Activated effector memory CD4-positive, alpha-beta T cell treated with anti-CD3 and anti-CD28 coated beads, Interleukin-2, amount 50 U/mL, for 16 hours (primary cell): ENCODE data around the gene FAM167B.
A peak's percentile ranks its signal among the peaks of the same experiment; 100 is the strongest.
"Not testable (repeated sequence)": the region's sequence is repeated elsewhere in the genome, so short reads cannot be mapped to it uniquely, and the experiment has no call there.

ENCODE experiments used
- DNase-seq: peaks from one replicate; pipeline ENCODE4 v3.0.0-alpha.2; 2020

Gene FAM167B

DNA sequence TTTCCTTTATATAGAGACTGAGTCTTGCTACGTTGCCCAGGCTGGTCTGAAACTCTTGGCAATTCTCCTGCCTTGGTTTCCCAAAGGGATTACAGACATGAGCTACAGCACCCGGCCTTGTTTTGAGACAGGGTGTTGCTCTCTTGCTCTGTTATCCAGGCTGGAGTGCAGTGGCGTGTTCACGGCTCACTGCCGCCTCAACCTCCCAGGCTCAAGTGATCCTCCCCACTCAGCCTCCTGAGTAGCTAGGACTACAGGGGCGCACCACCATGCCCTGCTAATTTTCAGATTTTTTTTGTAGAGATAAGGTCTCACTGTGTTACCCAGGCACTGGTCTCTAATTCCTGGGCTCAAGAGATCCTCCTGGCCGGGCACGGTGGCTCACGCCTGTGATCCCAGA is 18.8 kb downstream of the FAM167B start:
- no peak for DNase-seq

DNA sequence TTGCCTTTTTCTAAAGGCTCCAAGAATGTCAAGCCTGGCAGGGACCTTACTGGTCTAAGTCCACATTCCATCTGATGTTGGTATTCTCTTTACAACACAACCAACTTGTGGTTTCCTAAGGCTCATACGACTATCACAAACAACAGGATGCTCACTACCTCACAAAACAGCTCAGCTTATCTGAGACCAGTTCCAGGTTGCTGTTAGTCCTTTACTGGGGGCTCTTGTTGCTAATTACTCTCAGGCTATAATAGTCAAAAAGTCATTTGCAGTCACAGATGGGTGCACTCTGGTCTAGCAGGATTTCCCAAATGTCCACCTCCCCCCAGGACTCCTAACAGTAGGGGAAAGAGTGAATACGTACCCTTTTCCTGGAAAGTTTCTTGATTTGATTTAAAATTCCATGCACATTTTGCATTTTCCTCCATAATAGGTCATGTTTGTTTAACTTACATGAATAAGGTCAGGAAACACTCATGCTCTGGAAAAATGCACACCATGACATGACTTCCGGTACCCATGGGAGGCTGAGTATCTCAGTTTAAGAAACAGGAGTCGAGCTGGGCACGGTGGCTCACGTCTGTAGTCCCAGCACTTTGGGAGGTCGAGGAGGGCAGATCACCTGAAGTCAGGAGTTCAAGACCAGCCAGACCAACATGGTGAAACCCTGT is 20.0 kb downstream of the FAM167B start:
- DNase-seq, result no peak

- DNase-seq, result no peak
These were observed 22.7 kb downstream of the FAM167B start for GRCh38 chr1:32269744-32270143.

- DNase-seq, result peak; percentile 69
These were observed 25.8 kb downstream of the FAM167B start for GRCh38 chr1:32272557-32273390.

DNA sequence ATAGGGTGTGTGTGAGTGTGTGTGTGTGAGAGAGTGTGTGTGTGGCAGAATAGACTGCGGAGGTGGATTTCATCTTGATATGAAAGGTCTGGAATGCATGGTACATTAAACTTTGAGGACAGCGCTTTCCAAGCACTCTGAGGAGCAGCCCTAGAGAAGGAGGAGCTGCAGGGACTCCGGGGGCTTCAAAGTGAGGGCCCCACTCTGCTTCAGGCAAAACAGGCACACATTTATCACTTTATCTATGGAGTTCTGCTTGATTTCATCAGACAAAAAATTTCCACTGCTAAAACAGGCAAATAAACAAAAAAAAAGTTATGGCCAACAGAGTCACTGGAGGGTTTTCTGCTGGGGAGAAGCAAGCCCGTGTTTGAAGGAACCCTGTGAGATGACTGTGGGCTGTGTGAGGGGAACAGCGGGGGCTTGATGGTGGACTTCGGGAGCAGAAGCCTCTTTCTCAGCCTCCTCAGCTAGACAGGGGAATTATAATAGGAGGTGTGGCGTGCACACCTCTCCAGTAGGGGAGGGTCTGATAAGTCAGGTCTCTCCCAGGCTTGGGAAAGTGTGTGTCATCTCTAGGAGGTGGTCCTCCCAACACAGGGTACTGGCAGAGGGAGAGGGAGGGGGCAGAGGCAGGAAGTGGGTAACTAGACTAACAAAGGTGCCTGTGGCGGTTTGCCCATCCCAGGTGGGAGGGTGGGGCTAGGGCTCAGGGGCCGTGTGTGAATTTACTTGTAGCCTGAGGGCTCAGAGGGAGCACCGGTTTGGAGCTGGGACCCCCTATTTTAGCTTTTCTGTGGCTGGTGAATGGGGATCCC is 26.6 kb downstream of the FAM167B start:
- DNase-seq, result peak; percentile 93

GRCh38 chr1:32274646-32275340 is 27.8 kb downstream of the FAM167B start:
- no peak for DNase-seq

- DNase-seq, result no peak
These were observed 28.4 kb downstream of the FAM167B start for GRCh38 chr1:32275424-32275823.

DNA sequence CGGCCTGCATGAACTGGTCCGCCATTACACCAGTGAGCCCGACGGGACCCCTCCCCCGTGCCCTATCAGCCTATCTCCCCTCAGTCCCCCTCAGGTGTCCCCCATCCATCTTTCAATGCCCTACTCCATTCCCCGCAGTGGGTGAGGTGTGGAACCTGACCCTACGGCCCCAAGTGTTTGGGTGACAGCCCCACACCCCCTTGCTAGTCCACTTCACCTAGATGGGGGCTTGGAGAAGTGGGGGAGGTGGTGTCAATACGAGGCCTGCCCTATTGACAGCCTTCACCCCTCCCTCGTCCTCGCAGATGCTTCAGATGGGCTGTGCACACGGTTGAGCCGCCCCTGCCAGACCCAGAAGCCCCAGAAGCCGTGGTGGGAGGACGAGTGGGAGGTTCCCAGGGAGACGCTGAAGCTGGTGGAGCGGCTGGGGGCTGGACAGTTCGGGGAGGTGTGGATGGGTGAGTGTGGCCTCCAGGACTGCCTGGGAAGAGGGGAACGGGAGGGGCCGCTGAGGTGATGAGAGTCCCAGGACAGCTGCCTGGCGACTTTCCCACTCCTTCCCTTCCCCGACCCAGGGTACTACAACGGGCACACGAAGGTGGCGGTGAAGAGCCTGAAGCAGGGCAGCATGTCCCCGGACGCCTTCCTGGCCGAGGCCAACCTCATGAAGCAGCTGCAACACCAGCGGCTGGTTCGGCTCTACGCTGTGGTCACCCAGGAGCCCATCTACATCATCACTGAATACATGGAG is 29.2 kb downstream of the FAM167B start:
- no peak for DNase-seq

GRCh38 chr1:32284777-32285176 is 37.8 kb downstream of the FAM167B start:
- DNase-seq, result not testable (repeated sequence)

- no peak for DNase-seq
These were observed 38.6 kb downstream of the FAM167B start for GRCh38 chr1:32285658-32286057.

GRCh38 chr1:32286763-32287162 is 39.7 kb downstream of the FAM167B start:
- DNase-seq, result no peak

DNA sequence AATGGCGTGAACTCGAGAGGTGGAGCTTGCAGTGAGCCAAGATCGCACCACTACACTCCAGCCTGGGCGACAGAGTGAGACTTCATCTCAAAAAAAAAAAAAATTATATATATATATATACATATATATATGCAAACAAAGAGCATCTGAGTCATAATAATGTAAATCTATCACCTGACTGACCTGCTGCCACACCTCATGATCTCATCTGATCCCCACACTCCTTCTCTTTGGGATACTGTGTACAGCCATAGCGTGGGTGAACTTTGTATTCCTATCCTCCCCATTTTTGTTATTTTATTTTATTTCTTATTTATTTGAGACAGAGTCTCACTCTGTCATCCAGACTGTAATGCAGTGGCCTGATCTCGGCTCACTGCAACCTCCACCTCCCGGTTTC is 42.2 kb downstream of the FAM167B start:
- DNase-seq, result no peak

DNA sequence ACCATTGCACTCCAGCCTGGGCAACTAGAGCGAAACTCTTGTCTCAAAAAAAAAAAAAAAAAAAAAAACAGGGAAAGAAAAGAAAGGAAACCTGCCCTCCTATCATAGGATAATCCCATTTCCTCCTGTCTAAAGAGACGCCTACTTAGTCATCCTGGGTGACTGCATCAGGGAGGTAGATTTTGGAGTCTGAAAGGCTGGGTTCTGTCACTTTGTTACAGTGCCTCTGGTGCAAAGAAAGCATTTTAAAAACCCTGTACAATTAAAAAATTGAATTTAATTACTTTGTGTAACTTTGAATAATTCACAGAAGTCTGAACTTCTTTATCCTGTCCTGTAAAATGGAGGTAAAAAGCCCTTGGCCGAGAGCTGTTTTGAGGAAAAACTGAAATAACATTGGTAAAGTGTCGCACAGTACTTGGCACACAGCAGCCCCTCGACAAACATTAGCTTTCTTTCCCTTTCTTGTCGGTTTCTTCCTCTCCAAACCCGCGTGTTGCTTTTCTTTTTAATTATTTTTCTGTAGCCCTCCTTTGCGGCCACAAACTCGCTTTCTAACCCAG is 44.2 kb downstream of the FAM167B start:
- no peak for DNase-seq

DNA sequence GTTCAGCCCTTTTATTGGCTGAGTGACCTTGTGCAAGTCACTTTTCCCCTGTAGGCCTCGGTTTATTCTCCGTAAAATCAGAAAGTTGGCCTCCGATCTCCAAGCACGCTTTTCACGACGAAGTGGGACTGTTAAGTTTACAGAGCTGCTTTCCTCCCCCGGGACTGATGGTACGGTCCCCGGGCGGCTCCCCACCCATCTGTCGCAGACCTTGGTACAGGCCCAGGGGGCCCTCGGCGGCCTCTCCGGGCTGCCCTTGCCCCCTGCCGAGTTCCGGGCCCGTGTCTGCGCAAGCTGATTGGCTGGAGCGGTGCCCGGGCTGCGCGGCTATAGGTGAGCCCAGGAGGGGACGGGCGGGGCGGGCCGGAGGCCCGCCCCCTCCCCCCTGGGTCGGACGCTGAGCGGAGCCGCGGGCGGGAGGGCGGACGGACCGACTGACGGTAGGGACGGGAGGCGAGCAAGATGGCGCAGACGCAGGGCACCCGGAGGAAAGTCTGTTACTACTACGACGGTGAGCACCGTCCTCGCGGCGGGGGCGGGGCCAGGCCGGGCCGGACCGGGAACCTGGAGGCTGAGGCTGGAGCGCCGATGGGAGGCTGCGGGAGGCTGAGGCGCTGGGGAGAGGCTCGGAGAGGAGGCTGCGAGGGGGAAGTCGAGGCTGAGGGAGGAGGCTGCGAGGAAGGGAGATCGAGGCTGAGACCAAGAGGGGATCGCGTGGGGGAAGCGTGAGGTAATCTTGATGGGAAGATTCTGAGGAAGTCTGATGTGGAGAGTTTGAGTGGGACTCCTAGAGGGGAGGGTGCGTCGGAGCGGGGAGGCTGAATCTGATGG is 44.9 kb downstream of the FAM167B start, which contains the start of gene HDAC1:
HDAC1 (plus strand) TSS at position 376 of the 831 bp plus-strand sequence; CDS start at position 463, 87 bp downstream.
- peak; percentile 99 for DNase-seq

GRCh38 chr1:32298211-32298610 is 51.2 kb downstream of the FAM167B start:
- not testable (repeated sequence) for DNase-seq
